ENCODE measurements around the gene BARHL2.

DNA sequence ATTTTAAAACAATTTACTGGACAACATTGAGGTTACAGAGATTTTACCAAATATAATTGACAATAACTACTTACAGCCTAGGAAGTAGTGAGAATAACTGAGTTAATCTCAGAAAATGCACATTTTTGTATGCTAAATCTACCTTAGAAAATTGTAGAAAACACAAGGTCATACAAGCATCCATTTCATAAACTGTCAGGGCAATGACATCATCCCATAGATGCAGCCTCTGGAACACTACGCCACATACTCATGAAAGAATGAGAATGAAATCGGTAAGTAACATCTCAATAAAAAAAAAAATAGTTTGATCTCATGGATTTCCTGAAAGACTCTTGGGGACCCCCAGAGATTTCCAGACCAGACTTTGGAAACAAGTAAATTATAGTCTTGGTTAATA is 28.9 kb upstream of the BARHL2 start:
- TF ChIP-seq MAZ (IDR thresholded peaks at IDR 0.05; ENCODE audit: borderline replicate concordance, low read depth, low read length) = no peak
- TF ChIP-seq, protein P1, sequence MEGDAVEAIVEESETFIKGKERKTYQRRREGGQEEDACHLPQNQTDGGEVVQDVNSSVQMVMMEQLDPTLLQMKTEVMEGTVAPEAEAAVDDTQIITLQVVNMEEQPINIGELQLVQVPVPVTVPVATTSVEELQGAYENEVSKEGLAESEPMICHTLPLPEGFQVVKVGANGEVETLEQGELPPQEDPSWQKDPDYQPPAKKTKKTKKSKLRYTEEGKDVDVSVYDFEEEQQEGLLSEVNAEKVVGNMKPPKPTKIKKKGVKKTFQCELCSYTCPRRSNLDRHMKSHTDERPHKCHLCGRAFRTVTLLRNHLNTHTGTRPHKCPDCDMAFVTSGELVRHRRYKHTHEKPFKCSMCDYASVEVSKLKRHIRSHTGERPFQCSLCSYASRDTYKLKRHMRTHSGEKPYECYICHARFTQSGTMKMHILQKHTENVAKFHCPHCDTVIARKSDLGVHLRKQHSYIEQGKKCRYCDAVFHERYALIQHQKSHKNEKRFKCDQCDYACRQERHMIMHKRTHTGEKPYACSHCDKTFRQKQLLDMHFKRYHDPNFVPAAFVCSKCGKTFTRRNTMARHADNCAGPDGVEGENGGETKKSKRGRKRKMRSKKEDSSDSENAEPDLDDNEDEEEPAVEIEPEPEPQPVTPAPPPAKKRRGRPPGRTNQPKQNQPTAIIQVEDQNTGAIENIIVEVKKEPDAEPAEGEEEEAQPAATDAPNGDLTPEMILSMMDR (IDR thresholded peaks at IDR 0.05) = no peak
- no peak for TF ChIP-seq CHD2 (IDR thresholded peaks at IDR 0.05; ENCODE audit: low read length, partially characterized antibody)
- TF ChIP-seq JUNB (IDR thresholded peaks at IDR 0.05) = no peak
- no peak for TF ChIP-seq SREBF2 (IDR thresholded peaks at IDR 0.05)

Measured in A549 (cell line).